Loucy (cell line): ENCODE data around the gene GMCL2.

ENCODE experiments used
- H2AFZ ChIP-seq: fragments of 200-600 bp; sonication (generic); 2 replicates; pipeline ENCODE4 v1.6.0; 2016; ENCODE audit warnings: antibody characterized with exemption, mild to moderate bottlenecking, low read length, moderate library complexity
- H3F3A ChIP-seq: fragments of 200-600 bp; 2 replicates; pipeline ENCODE4 v1.6.0; 2016; ENCODE audit warnings: antibody characterized with exemption, low read depth, mild to moderate bottlenecking
- H3K27me3 ChIP-seq: fragments of 200-600 bp; sonication (generic); 2 replicates; pipeline ENCODE4 v1.6.1; 2014; ENCODE audit warnings: low read length, mild to moderate bottlenecking; ENCODE audit not compliant: insufficient read depth, poor library complexity, severe bottlenecking
- H3K36me3 ChIP-seq: fragments of 200-600 bp; sonication (generic); 2 replicates; pipeline ENCODE4 v1.6.1; 2016; ENCODE audit warnings: low read length; ENCODE audit not compliant: insufficient read depth
- H3K4me1 ChIP-seq: fragments of 200-600 bp; sonication (generic); 2 replicates; pipeline ENCODE4 v1.5.1; 2014; ENCODE audit warnings: low read length, mild to moderate bottlenecking; ENCODE audit not compliant: insufficient read depth, poor library complexity, severe bottlenecking
- H3K4me2 ChIP-seq: fragments of 200-600 bp; sonication (generic); 2 replicates; pipeline ENCODE4 v1.6.0; 2014; ENCODE audit warnings: antibody characterized with exemption, low read length, low read depth, mild to moderate bottlenecking; ENCODE audit not compliant: poor library complexity, severe bottlenecking
- H3K4me3 ChIP-seq: fragments of 200-600 bp; sonication (generic); 2 replicates; pipeline ENCODE4 v1.5.1; 2014; ENCODE audit warnings: low read length, mild to moderate bottlenecking, mixed read lengths; ENCODE audit not compliant: poor library complexity, severe bottlenecking
- H3K79me2 ChIP-seq: fragments of 200-600 bp; sonication (generic); 2 replicates; pipeline ENCODE4 v1.6.1; 2014; ENCODE audit warnings: low read length; ENCODE audit not compliant: insufficient read depth
- H3K9ac ChIP-seq: fragments of 200-600 bp; sonication (generic); 2 replicates; pipeline ENCODE4 v1.6.0; 2014; ENCODE audit warnings: mild to moderate bottlenecking, low read depth, low read length, moderate library complexity; ENCODE audit not compliant: poor library complexity, severe bottlenecking
- H3K9me2 ChIP-seq: fragments of 200-600 bp; sonication (generic); replicated peaks from 2 replicates; pipeline ENCODE4 v1.6.1; 2016; ENCODE audit warnings: low read depth, low read length, mixed read lengths
- H3K9me3 ChIP-seq: fragments of 200-600 bp; sonication (generic); 2 replicates; pipeline ENCODE4 v1.6.1; 2014; ENCODE audit warnings: mild to moderate bottlenecking, antibody characterized with exemption, low read length, low read depth; ENCODE audit not compliant: insufficient read depth
- H4K20me1 ChIP-seq: fragments of 200-600 bp; sonication (generic); 2 replicates; pipeline ENCODE4 v1.6.0; 2014; ENCODE audit warnings: antibody characterized with exemption, low read length, mild to moderate bottlenecking; ENCODE audit not compliant: insufficient read depth, poor library complexity, severe bottlenecking
- EZH2phosphoT487 ChIP-seq: fragments of 200-600 bp; IDR thresholded peaks from 2 replicates; pipeline ENCODE4 v1.6.1; 2018; ENCODE audit warnings: antibody characterized with exemption, mild to moderate bottlenecking, moderate library complexity, borderline replicate concordance
- TF ChIP-seq, protein P1 (sequence below): fragments of 200-600 bp; sonication (generic); conservative IDR thresholded peaks from 2 replicates; pipeline ENCODE4 v1.5.1; 2014; ENCODE audit warnings: mild to moderate bottlenecking, antibody characterized with exemption, low read length

The GMCL2 gene

DNA sequence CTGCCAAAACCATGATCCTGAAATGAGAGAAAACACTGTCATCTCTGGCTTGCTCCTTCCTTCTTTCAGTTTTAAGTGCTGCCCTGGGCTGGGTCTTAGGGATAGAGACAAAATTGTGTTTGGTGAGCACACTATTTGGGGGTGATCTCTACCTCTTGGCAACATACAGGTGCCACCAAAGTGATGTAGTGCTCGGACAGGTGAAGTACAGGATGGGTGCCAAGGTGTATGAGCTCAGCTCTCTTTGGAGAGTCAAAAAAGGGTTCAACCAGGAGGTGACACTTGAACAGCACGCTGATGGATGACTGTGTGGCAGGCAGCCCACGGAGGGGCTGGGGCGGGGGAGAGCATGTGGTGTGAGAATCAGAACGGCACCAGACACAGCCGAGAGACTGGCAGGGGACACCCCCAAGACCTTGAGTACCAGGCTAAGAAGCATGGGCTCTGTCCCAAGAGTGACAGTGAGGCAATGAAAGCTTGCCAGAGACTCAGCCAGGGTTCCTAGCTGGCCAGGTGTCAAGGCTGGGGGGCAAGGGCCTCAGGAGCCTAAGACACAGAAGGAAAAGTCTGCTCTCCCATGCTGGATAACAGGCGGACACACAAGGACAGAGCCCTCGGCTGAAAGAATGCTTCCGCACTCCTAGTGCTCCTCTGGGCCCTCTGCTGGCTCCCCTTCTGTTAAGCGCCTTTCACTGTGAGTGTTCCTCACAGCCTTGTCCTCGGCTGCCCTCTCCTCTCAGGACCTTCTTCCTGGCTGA, 36.0 kb downstream of the GMCL2 start:
- Histone ChIP-seq H3K4me1 (peaks cover 7% of the 10 kb centered on the region), H3K4me2 (no peak overlapping the region), H4K20me1 (peaks cover 13% of the 10 kb centered on the region), H3F3A (no peaks in the 10 kb centered on the region), H3K36me3 (peaks cover 17% of the 10 kb centered on the region; the same call in 1 of the 2 replicates), H3K9ac (no peak overlapping the region), H2AFZ (no peak overlapping the region), H3K9me2 (no peaks in the 10 kb centered on the region), H3K4me3 (no peak overlapping the region), H3K27me3 (no peaks in the 10 kb centered on the region), H3K9me3 (no peaks in the 10 kb centered on the region), H3K79me2 (peaks cover 19% of the 10 kb centered on the region)
- TF ChIP-seq EZH2phosphoT487: no peak
- TF ChIP-seq, protein P1, sequence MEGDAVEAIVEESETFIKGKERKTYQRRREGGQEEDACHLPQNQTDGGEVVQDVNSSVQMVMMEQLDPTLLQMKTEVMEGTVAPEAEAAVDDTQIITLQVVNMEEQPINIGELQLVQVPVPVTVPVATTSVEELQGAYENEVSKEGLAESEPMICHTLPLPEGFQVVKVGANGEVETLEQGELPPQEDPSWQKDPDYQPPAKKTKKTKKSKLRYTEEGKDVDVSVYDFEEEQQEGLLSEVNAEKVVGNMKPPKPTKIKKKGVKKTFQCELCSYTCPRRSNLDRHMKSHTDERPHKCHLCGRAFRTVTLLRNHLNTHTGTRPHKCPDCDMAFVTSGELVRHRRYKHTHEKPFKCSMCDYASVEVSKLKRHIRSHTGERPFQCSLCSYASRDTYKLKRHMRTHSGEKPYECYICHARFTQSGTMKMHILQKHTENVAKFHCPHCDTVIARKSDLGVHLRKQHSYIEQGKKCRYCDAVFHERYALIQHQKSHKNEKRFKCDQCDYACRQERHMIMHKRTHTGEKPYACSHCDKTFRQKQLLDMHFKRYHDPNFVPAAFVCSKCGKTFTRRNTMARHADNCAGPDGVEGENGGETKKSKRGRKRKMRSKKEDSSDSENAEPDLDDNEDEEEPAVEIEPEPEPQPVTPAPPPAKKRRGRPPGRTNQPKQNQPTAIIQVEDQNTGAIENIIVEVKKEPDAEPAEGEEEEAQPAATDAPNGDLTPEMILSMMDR: no peak

DNA sequence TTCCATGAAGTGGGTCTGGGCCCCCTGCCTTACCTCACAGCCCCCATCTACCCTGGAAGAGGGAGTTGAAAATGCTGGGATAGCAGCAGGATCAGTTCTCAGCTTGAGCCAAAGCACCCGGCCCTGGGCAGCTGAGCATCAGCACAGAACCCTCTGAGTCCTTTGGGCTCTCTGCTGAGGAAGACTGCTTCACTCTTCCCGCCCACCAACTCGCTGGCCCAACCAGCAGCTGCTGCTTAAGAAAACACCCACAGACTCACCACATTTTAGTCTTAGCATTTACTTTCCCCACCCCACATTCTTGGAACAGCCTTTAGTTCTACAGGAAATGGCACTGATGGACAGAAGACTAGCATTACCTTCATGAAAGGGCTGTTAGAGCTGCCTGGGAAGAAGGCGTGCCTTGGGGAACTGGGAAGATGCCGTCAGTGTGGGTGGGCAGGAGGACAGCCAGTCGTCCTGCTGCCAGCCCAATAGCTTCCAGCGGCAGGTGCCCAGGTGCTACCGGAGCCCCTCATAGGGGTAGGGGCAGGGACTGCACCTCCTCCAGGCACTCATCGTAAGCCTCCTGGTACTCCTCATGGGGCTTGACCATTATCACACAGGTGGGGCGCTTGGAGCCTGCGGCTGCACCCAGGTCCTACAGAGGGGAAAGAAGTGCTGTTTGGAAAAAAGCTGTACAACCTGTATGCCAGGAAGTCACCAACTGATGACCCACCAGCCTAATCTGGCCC, 37.8 kb downstream of the GMCL2 start:
- Histone ChIP-seq H3K4me2 (no peak overlapping the region), H3K9ac (no peak overlapping the region), H3F3A (no peaks in the 10 kb centered on the region), H3K4me3 (no peak overlapping the region), H4K20me1 (peaks cover 13% of the 10 kb centered on the region), H3K36me3 (peaks cover 17% of the 10 kb centered on the region; the same call in 1 of the 2 replicates), H3K79me2 (peaks cover 19% of the 10 kb centered on the region), H2AFZ (no peak overlapping the region), H3K4me1 (peaks cover 7% of the 10 kb centered on the region), H3K27me3 (no peaks in the 10 kb centered on the region), H3K9me2 (no peaks in the 10 kb centered on the region), H3K9me3 (no peaks in the 10 kb centered on the region)
- TF ChIP-seq, protein P1: no peak
- no peak for TF ChIP-seq EZH2phosphoT487

DNA sequence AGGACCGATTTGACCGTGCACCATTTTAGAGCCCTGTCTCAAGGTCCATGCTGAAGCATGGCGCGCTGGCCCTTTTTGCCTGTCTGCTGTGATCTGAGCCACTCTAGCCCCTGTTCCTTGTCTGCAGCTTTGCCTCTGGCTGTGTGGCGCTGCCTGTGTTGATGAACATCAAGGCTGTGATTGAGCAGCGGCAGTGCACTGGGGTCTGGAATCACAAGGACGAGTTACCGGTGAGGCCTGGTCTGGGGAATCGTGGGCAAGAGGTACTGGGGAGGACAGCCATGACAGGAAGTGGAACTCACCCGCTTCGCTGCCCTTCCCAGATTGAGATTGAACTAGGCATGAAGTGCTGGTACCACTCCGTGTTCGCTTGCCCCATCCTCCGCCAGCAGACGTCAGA, 39.8 kb downstream of the GMCL2 start:
- Histone ChIP-seq H3F3A (no peaks in the 10 kb centered on the region), H3K36me3 (peaks cover 17% of the 10 kb centered on the region; the same call in 1 of the 2 replicates), H3K4me2 (no peak overlapping the region), H3K9ac (no peak overlapping the region), H3K9me2 (no peaks in the 10 kb centered on the region), H2AFZ (no peak overlapping the region), H3K4me1 (no peaks in the 10 kb centered on the region), H3K4me3 (no peak overlapping the region), H3K79me2 (peaks cover 9% of the 10 kb centered on the region; the same call in 1 of the 2 replicates), H4K20me1 (peaks cover 5% of the 10 kb centered on the region), H3K27me3 (no peaks in the 10 kb centered on the region), H3K9me3 (no peaks in the 10 kb centered on the region)
- TF ChIP-seq, protein P1: no peak
- no peak for TF ChIP-seq EZH2phosphoT487
